ENCODE measurements around the gene APH1A.

GRCh38 chr1:150226486-150226885 is 42.3 kb downstream of the APH1A start:
- no peak for TF ChIP-seq CTCF (IDR thresholded peaks at IDR 0.05; ENCODE audit: poor library complexity)
- TF ChIP-seq EZH2 (IDR thresholded peaks at IDR 0.05; ENCODE audit: borderline replicate concordance), result no peak
- TF ChIP-seq EZH2phosphoT487 (IDR thresholded peaks at IDR 0.05; ENCODE audit: low read depth, severe bottlenecking, unreplicated experiment), result no peak
